Gastroesophageal sphincter (tissue), 3 donors: Measurements from ENCODE around the gene GPRC5B.

ENCODE experiments used
- CTCF ChIP-seq, 4 experiments: fragments of 200-600 bp in 2 of 4; fragments of 450-650 bp in 2 of 4; sonication (generic) in 1 of 4; IDR thresholded peaks; one replicate each; pipeline ENCODE4 v1.5.1; 2017 to 2019; ENCODE audit warnings: antibody characterized with exemption in 4 of 4, mild to moderate bottlenecking in 2 of 4, moderate library complexity in 2 of 4
- EP300 ChIP-seq: sonication (generic); formaldehyde crosslinking; IDR thresholded peaks from one replicate; pipeline ENCODE4 v1.6.1; 2017; ENCODE audit warnings: antibody characterized with exemption, mild to moderate bottlenecking
- POLR2A ChIP-seq, 2 donors: fragments of 450-650 bp; IDR thresholded peaks; one replicate each; pipeline ENCODE4 v1.6.1; 2017; ENCODE audit warnings: antibody characterized with exemption in 2 of 2, mild to moderate bottlenecking in 2 of 2, moderate library complexity in 1 of 2

GRCh38 chr16:19842426-19843157 lies 42.1 kb downstream of the GPRC5B start:
- no peak for TF ChIP-seq EP300
- TF ChIP-seq CTCF (IDR thresholded peaks at IDR 0.05): no peak
- TF ChIP-seq POLR2A (IDR thresholded peaks at IDR 0.05): no peak
